GM20000 (cell line): ENCODE data around the gene ERMN.

Experiments
- DNase-seq: peaks from one replicate; pipeline ENCODE4 v3.0.0; 2012; ENCODE audit warnings: low spot score
- TF ChIP-seq, protein P1 (sequence below): IDR thresholded peaks from 2 replicates; pipeline ENCODE4 v1.5.1; 2012; ENCODE audit warnings: mild to moderate bottlenecking, control low read depth; ENCODE audit errors: extremely low read depth, missing control alignments

Gene ERMN

DNA sequence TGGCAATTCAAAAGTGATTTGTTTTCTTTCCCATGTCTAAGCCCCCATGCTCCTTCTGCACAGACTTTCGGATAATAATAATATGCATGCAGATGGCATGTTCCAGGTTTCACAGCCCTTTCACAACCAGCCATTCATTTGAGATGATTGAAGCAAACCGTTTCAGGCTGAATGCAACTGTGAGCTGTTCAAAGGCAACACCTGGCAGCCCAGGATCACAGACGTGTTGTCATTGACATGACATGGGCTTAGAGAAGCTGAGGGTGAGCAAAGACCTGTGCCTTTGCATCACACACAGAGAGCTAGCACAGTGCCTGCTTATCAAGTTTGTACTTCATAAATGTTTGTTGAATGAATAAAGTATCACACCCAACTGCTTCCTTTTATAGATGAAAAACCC, 12.4 kb upstream of the ERMN start:
- TF ChIP-seq, protein P1, sequence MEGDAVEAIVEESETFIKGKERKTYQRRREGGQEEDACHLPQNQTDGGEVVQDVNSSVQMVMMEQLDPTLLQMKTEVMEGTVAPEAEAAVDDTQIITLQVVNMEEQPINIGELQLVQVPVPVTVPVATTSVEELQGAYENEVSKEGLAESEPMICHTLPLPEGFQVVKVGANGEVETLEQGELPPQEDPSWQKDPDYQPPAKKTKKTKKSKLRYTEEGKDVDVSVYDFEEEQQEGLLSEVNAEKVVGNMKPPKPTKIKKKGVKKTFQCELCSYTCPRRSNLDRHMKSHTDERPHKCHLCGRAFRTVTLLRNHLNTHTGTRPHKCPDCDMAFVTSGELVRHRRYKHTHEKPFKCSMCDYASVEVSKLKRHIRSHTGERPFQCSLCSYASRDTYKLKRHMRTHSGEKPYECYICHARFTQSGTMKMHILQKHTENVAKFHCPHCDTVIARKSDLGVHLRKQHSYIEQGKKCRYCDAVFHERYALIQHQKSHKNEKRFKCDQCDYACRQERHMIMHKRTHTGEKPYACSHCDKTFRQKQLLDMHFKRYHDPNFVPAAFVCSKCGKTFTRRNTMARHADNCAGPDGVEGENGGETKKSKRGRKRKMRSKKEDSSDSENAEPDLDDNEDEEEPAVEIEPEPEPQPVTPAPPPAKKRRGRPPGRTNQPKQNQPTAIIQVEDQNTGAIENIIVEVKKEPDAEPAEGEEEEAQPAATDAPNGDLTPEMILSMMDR: no peak
- DNase-seq: no peak

DNA sequence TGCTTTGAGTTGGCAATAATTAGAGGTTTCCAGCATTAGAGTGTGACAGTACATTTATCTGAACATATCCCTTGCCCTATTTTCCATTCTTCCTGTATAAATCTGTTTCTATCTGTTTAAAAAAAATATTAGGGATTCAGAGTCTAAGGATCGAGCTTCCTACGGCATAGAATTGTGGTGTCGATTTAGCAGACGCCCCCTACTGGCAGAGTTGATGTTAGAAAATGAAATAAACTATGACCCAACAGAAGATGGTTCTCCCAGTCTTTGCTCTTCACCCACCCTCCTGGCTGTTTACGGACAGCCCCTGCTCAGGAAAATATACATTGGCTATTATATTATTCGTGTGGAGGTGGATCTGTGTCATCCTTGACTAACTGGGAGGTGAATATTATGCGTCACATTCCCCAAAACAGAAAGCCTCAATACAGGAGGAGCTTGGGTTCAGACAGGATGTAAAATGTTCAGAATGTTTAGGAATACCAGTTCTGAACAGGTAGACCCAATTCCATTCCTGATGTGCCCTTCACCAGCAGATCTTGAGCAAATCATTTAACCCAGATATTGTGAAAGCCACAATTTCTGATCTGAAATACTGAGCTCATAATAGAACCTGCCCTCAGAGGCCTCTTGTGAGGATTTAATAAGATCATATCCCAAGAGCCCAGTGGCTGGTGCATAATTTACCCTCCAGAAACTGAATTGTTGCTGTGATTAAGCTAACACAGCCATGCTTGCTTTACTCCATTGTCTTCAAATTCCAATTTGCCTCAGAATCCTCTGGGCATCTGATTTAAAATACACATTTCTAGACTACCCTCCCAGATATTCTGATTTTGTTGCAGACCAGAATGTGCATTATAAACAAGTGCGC, 10.8 kb upstream of the ERMN start:
- TF ChIP-seq, protein P1: peak; percentile 12
- peak; percentile 26 for DNase-seq

DNA sequence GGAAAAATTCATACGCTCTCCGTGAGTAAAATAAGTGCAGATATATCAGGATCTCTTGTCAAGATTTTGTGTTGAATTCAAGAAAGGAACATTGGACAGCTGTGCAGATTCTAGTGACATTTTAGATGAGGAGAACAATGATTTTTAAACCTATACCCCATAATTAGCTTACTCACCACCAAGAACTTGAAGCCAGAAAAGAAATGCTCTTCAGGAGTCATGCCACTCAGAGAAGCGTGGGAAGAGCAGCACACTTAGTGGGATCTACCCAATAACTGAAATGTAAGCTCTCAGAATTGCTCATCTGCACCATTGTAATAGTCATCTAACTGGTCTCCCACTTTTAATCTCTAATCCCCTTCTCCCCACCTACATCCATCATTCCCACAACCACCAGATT, 9.2 kb upstream of the ERMN start:
- no peak for DNase-seq
- TF ChIP-seq, protein P1: no peak

DNA sequence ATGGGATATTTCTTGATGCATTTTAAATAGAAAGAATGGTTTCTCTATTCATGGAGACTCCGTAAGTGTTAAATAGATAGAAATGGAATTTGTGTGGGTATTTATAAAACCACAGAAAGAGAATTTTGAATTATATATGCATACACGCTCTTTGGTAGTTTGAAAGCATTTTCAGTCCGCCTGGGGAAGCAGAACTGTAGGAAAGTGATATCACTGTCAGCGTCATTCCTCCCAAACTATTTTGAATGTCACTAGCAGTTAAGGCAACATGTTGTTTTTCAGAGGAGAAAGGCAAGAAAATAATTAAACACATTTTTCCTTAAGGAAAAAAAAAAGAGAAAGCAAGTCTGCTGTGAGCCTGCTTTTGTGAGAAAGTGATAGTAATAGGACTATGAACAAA, 8.7 kb upstream of the ERMN start:
- TF ChIP-seq, protein P1: no peak
- no peak for DNase-seq

DNA sequence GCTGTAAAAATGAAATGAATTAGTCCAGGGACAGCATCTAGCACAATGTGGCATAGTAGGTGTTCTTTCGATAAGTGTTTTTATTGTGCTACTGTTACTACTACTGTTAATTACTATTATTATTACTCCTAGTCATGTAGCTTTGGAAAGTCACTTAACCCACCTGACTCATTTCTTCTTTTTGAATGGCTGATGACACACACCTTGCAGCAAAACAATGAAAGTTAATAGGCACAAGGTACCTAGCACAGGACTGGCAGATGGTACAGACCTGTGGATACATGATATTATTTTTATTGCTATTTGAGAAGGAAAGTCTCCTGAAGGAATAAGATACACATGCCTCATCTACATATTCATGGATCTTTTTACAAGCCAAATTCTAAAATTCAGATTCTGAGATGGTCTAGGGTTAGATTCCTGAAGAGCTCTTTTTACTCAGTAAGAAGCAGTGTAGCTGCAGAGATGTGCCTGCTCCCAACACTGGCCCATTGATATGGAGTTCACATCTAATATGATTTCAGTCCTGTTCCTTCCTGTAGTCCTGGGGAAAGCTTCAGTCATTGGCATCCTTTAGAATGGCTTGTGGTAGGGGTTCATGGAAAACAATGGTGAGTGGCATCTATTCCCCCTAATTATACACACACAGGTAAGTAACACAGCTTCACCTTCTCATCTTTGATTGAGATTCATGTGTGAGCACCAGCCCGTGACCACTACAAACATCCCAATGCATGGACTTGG, 7.9 kb upstream of the ERMN start:
- DNase-seq: no peak

DNA sequence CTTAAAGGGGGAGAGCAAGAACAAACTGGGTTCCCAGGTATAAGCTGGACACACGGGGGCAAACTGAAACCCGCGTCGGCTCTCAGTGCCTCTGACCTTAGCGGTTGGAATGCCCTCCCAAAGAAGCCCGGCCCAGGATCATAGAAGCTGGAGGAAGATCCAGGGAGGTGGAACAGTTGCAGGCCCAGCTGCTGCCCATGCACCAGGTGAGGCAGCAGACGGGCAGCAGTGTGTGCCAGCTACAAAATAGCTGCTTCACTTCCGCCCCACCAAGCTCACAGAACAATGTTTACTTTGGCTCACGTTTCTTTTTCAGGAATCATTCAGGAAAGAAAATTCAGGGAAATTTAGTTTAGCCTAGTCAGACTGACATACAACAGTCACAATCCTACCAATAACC, 3.9 kb upstream of the ERMN start:
- DNase-seq: no peak
- TF ChIP-seq, protein P1: no peak

More for the DNA sequence above, 7.9 kb upstream of the ERMN start:
- TF ChIP-seq, protein P1: no peak

DNA sequence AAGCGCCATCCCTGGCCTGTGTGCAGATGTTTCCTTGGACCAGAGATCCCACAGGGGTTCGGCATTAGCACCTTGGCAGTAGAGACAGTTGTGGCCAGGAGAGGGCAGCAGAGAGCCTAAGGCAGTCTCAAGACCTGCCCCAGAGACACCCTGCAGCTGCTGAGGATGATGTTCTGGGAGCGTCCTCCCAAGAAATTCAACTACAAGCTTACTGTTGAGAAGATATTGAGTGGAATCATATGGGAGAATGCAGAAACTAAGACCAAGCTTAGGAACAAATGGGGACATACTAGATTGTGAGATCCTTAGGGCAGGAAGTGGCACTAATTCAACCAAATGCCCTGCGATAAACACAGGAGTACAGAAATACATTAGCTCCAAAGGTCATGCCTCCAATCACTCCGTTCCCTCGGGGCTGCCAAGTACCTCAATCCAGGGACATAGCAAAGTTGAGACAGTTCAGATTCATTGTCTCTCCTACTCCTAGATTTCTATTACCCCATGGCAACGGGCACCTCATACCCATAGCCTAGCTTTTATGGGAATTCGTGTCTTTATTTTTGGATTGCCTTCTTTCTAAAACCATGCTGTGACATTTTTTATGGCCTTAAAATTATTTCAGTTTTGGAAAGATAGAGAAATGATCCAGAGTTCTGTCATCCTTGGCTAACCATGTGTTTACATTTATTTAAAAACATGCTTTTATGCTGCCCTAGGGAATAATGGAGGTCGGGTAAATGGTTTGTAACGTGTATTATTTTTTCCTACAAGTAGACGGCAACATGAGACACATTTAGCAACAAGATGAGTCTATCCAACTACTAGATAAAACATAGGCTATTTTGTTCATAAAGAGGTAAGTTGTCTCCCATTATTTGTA, 2.2 kb upstream of the ERMN start:
- TF ChIP-seq, protein P1: peak; percentile 82
- DNase-seq: peak; percentile 79
